PC-3 (cell line): ENCODE results near the gene ZBTB21. TPM values are rescaled to one million over a fixed set of nuclear protein-coding genes. Genes with fewer than 3 reads are reported as not detected.

ENCODE experiments used
- ATAC-seq: fragments of 200-7000 bp; cut with Tn5 transposase; 2 replicates; pipeline ENCODE4 v1.9.1; 2020; ENCODE audit warnings: mild to moderate bottlenecking, moderate library complexity
- BruUV-seq: library from RNA; stranded (reverse); fragments of 400-500 nt; replicated peaks from 2 replicates; lab custom pipeline; 2021; lab: Mats Ljungman, UMichigan
- CTCF ChIA-PET: fragments of 300-600 bp; sonication (Branson Sonifier 250); formaldehyde crosslinking; loops from one replicate; lab custom pipeline; 2022; ENCODE audit warnings: antibody characterized with exemption; lab: Charles Lee
- POLR2A ChIA-PET: fragments of 300-600 bp; sonication (Branson Sonifier 250); formaldehyde crosslinking; loops from one replicate; lab custom pipeline; 2022; ENCODE audit warnings: antibody characterized with exemption; ENCODE audit not compliant: unreplicated experiment; lab: Charles Lee
- DNase-seq: peaks from one replicate; pipeline ENCODE4 v3.0.0-alpha.2; 2015
- H2AFZ ChIP-seq: fragments of 300-600 bp; sonication (generic); 2 replicates; pipeline ENCODE4 v1.6.0; 2016; ENCODE audit warnings: antibody characterized with exemption, low read length
- H3F3A ChIP-seq: fragments of 300-600 bp; sonication (generic); one replicate; pipeline ENCODE4 v1.6.0; 2017; ENCODE audit warnings: antibody characterized with exemption, low read length, control low read depth, mild to moderate bottlenecking; ENCODE audit not compliant: unreplicated experiment
- H3K27ac ChIP-seq: fragments of 300-600 bp; sonication (generic); 2 replicates; pipeline ENCODE4 v1.5.1; 2016; ENCODE audit warnings: mild to moderate bottlenecking, low read length
- H3K27me3 ChIP-seq: fragments of 300-600 bp; sonication (generic); 2 replicates; pipeline ENCODE4 v1.6.1; 2016; ENCODE audit warnings: low read length, mixed read lengths
- H3K36me3 ChIP-seq: fragments of 300-600 bp; sonication (generic); 2 replicates; pipeline ENCODE4 v1.6.1; 2016; ENCODE audit warnings: low read depth, mixed run types, low read length, mixed read lengths
- H3K4me1 ChIP-seq: fragments of 300-600 bp; sonication (generic); 2 replicates; pipeline ENCODE4 v1.5.1; 2016; ENCODE audit warnings: low read length; ENCODE audit not compliant: insufficient read depth
- H3K4me2 ChIP-seq: fragments of 300-600 bp; sonication (generic); 2 replicates; pipeline ENCODE4 v1.6.0; 2016; ENCODE audit warnings: low read length
- H3K4me3 ChIP-seq: fragments of 300-600 bp; sonication (generic); 2 replicates; pipeline ENCODE4 v1.5.1; 2016; ENCODE audit warnings: mild to moderate bottlenecking, low read length, mixed read lengths
- H3K79me2 ChIP-seq: fragments of 300-600 bp; sonication (generic); 2 replicates; pipeline ENCODE4 v1.6.1; 2017; ENCODE audit warnings: low read length, mixed read lengths
- H3K9ac ChIP-seq: fragments of 300-600 bp; sonication (generic); 2 replicates; pipeline ENCODE4 v1.6.0; 2016; ENCODE audit warnings: mild to moderate bottlenecking, low read length
- H3K9me2 ChIP-seq: fragments of 300-600 bp; sonication (generic); replicated peaks from 2 replicates; pipeline ENCODE4 v1.6.1; 2016; ENCODE audit warnings: mixed run types, low read length, mixed read lengths
- H3K9me3 ChIP-seq: fragments of 300-600 bp; sonication (generic); 2 replicates; pipeline ENCODE4 v1.6.1; 2016; ENCODE audit warnings: low read length, mixed read lengths
- H4K20me1 ChIP-seq: fragments of 300-600 bp; sonication (generic); 2 replicates; pipeline ENCODE4 v1.6.1; 2016; ENCODE audit warnings: low read length, mixed read lengths
- CTCF ChIP-seq: fragments of 300-600 bp; sonication (generic); conservative IDR thresholded peaks from 2 replicates; pipeline ENCODE4 v1.5.1; 2017; ENCODE audit warnings: antibody characterized with exemption, low read depth, mild to moderate bottlenecking, low read length
- EZH2 ChIP-seq: fragments of 300-600 bp; sonication (generic); IDR thresholded peaks from one replicate; pipeline ENCODE4 v1.6.1; 2017; ENCODE audit warnings: antibody characterized with exemption, mild to moderate bottlenecking, low read length; ENCODE audit not compliant: unreplicated experiment
- EZH2phosphoT487 ChIP-seq: fragments of 300-600 bp; sonication (generic); IDR thresholded peaks from 2 replicates; pipeline ENCODE4 v1.6.1; 2018; ENCODE audit warnings: mild to moderate bottlenecking, antibody characterized with exemption, low read length, borderline replicate concordance
- intact Hi-C: fragments of 100-400 bp; cut with micrococcal nuclease; formaldehyde crosslinking; loops from 2 replicates; pipeline ENCODE4 v1.9.0; 2023
- total RNA-seq: library from RNA; depleted of rRNA; stranded (reverse); fragments of >200 nt; gene quantifications from 2 replicates; pipeline ENCODE4 v1.2.3, GENCODE V29; 2014

Gene ZBTB21
- total RNA-seq, 1 experiment from 2014 or later, result 8.1 TPM

- intact Hi-C loops, result no loop called here
- POLR2A ChIA-PET, result interaction anchor here (0.6 kb wide), 1 partner anchor 56 kb away, joined by 5 read pairs; no protein-coding TSS in a partner anchor
- BruUV-seq, result no TSS peak
These were observed 28.8 kb upstream of the ZBTB21 start for GRCh38 chr21:42038826-42039425.

GRCh38 chr21:42038393-42038792 is 28.2 kb upstream of the ZBTB21 start:
- H3K79me2 ChIP-seq, result no peaks in the 10 kb centered on the region
- peaks cover 31% of the 10 kb centered on the region for H3K4me1 ChIP-seq
- CTCF ChIA-PET, result no interaction called here
- H3K9ac ChIP-seq, result no peak overlapping the region
- no peak overlapping the region for H2AFZ ChIP-seq
- POLR2A ChIA-PET, result interaction anchor here (0.6 kb wide), 1 partner anchor 56 kb away, joined by 5 read pairs; no protein-coding TSS in a partner anchor
- H4K20me1 ChIP-seq, result no peaks in the 10 kb centered on the region
- no peaks in the 10 kb centered on the region for H3K9me3 ChIP-seq
- no peaks in the 10 kb centered on the region for H3K9me2 ChIP-seq
- no peaks in the 10 kb centered on the region for H3F3A ChIP-seq
- H3K4me2 ChIP-seq, result no peak overlapping the region
- no peak for ATAC-seq
- no peak for DNase-seq
- H3K4me3 ChIP-seq, result no peak overlapping the region
- H3K27me3 ChIP-seq, result no peaks in the 10 kb centered on the region
- intact Hi-C loops, result no loop called here
- TF ChIP-seq EZH2phosphoT487, result no peak
- TF ChIP-seq CTCF, result no peak
- TF ChIP-seq EZH2, result no peak
- peak overlapping the region; percentile 85; the same call in 1 of the 2 replicates for H3K27ac ChIP-seq
- BruUV-seq, result no TSS peak
- no peaks in the 10 kb centered on the region for H3K36me3 ChIP-seq

More at GRCh38 chr21:42038826-42039425, 28.8 kb upstream of the ZBTB21 start:
- no peaks in the 10 kb centered on the region for H3K9me2 ChIP-seq
- H3K9me3 ChIP-seq, result no peaks in the 10 kb centered on the region
- H3K4me3 ChIP-seq, result no peak overlapping the region
- TF ChIP-seq EZH2, result no peak
- TF ChIP-seq EZH2phosphoT487, result no peak
- no peak overlapping the region for H2AFZ ChIP-seq
- no peak for ATAC-seq
- H3K27me3 ChIP-seq, result no peaks in the 10 kb centered on the region
- no peak overlapping the region for H3K4me2 ChIP-seq
- H4K20me1 ChIP-seq, result no peaks in the 10 kb centered on the region
- peak overlapping the region; percentile 85 for H3K27ac ChIP-seq
- H3F3A ChIP-seq, result no peaks in the 10 kb centered on the region
- no peak for DNase-seq
- H3K36me3 ChIP-seq, result no peaks in the 10 kb centered on the region
- peak overlapping the region; percentile 28; the same call in 1 of the 2 replicates for H3K9ac ChIP-seq
- CTCF ChIA-PET, result no interaction called here
- no peaks in the 10 kb centered on the region for H3K79me2 ChIP-seq
- H3K4me1 ChIP-seq, result peaks cover 31% of the 10 kb centered on the region

- peaks cover 31% of the 10 kb centered on the region for H3K4me1 ChIP-seq
- no peaks in the 10 kb centered on the region for H3K9me2 ChIP-seq
- CTCF ChIA-PET, result no interaction called here
- no peak overlapping the region for H3K4me3 ChIP-seq
- H3K9ac ChIP-seq, result no peak overlapping the region
- H2AFZ ChIP-seq, result no peak overlapping the region
- TF ChIP-seq EZH2, result no peak
- no peak for TF ChIP-seq CTCF
- TF ChIP-seq EZH2phosphoT487, result no peak
- H3F3A ChIP-seq, result no peaks in the 10 kb centered on the region
- POLR2A ChIA-PET, result interaction anchor here (0.6 kb wide), 1 partner anchor 60 kb away, joined by 5 read pairs; no protein-coding TSS in a partner anchor
- intact Hi-C loops, result no loop called here
- BruUV-seq, result no TSS peak
- no peak overlapping the region for H3K4me2 ChIP-seq
- H3K79me2 ChIP-seq, result no peaks in the 10 kb centered on the region
- H3K36me3 ChIP-seq, result no peaks in the 10 kb centered on the region
- ATAC-seq (no peak), DNase-seq (no peak)
- no peaks in the 10 kb centered on the region for H3K27me3 ChIP-seq
- H4K20me1 ChIP-seq, result no peaks in the 10 kb centered on the region
- no peak overlapping the region for H3K27ac ChIP-seq
- H3K9me3 ChIP-seq, result no peaks in the 10 kb centered on the region
These were observed 27.8 kb upstream of the ZBTB21 start for GRCh38 chr21:42037943-42038342.
